Measurements from ENCODE around the gene AOC1. TPM values are rescaled to one million over a fixed set of nuclear protein-coding genes. Genes with fewer than 3 reads are reported as not detected.

The AOC1 gene
- total RNA-seq, 1 donor from 2014 or later, result under 0.01 TPM

- peaks cover 1% of the 10 kb centered on the region for H3K27me3 ChIP-seq (ENCODE audit: control insufficient read depth, insufficient read depth, low read length)
- FAIRE-seq (peak; percentile 66), DNase-seq (ENCODE audit: low read depth) (no peak)
- H3K36me3 ChIP-seq (ENCODE audit: control insufficient read depth, insufficient read depth, low read length), result no peaks in the 10 kb centered on the region
- no peak overlapping the region for H3K4me3 ChIP-seq (ENCODE audit: low read depth, low read length)
- TF ChIP-seq, protein P1, sequence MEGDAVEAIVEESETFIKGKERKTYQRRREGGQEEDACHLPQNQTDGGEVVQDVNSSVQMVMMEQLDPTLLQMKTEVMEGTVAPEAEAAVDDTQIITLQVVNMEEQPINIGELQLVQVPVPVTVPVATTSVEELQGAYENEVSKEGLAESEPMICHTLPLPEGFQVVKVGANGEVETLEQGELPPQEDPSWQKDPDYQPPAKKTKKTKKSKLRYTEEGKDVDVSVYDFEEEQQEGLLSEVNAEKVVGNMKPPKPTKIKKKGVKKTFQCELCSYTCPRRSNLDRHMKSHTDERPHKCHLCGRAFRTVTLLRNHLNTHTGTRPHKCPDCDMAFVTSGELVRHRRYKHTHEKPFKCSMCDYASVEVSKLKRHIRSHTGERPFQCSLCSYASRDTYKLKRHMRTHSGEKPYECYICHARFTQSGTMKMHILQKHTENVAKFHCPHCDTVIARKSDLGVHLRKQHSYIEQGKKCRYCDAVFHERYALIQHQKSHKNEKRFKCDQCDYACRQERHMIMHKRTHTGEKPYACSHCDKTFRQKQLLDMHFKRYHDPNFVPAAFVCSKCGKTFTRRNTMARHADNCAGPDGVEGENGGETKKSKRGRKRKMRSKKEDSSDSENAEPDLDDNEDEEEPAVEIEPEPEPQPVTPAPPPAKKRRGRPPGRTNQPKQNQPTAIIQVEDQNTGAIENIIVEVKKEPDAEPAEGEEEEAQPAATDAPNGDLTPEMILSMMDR (IDR thresholded peaks at IDR 0.05; ENCODE audit: insufficient read depth, low read length, severe bottlenecking), result no peak
Measured at GRCh38 chr7:150910996-150911422, 58.7 kb downstream of the AOC1 start.

Other genes starting within 250 kb of the AOC1 start
- gene GIMAP6, start 220.1 kb upstream of the AOC1 start, total RNA-seq, result not detected in 2 replicates
- gene GIMAP2, start 166.8 kb upstream of the AOC1 start, total RNA-seq, result 0.13 and 0.26 TPM in 2 replicates
- gene GIMAP1, start 135.9 kb upstream of the AOC1 start, total RNA-seq, result not detected in 2 replicates
- not detected in 2 replicates for gene GIMAP5, start 115.1 kb upstream of the AOC1 start, total RNA-seq
- not detected in 2 replicates for gene TMEM176B, start 52.2 kb upstream of the AOC1 start, total RNA-seq
- 0.79 TPM in 1 of 2 replicates, not detected in the other for gene TMEM176A, start 51.7 kb upstream of the AOC1 start, total RNA-seq
- gene KCNH2, start 125.8 kb downstream of the AOC1 start, total RNA-seq, result under 0.01 and 0.13 TPM in 2 replicates
- under 0.01 TPM in 2 replicates for gene NOS3, start 138.5 kb downstream of the AOC1 start, total RNA-seq
- under 0.01 and 0.26 TPM in 2 replicates for gene ATG9B, start 172.0 kb downstream of the AOC1 start, total RNA-seq
- 20.5 and 22.4 TPM in 2 replicates for gene ABCB8, start 175.9 kb downstream of the AOC1 start, total RNA-seq
- gene ASIC3, start 196.0 kb downstream of the AOC1 start, total RNA-seq, result under 0.01 and 0.26 TPM in 2 replicates
- gene CDK5, start 205.4 kb downstream of the AOC1 start, total RNA-seq, result 11.6 and 12.4 TPM in 2 replicates
- 33.2 and 38.9 TPM in 2 replicates for gene SLC4A2, start 207.1 kb downstream of the AOC1 start, total RNA-seq
- 51.6 and 65.8 TPM in 2 replicates for gene FASTK, start 228.3 kb downstream of the AOC1 start, total RNA-seq
- 9.0 and 11.6 TPM in 2 replicates for gene TMUB1, start 231.0 kb downstream of the AOC1 start, total RNA-seq
- gene AGAP3, start 234.0 kb downstream of the AOC1 start, total RNA-seq, result 52.7 and 61.1 TPM in 2 replicates

Data from bronchial epithelial cell (primary cell).